MCF 10A (cell line): ENCODE results near the gene PPM1L. TPM values are rescaled to one million over a fixed set of nuclear protein-coding genes. Genes with fewer than 3 reads are reported as not detected.

ENCODE experiments used
- BruUV-seq: library from RNA; stranded (reverse); fragments of 400-500 nt; replicated peaks from 2 replicates; lab custom pipeline; 2021; lab: Mats Ljungman, UMichigan
- CTCF ChIA-PET: fragments of 300-600 bp; sonication (Branson Sonifier 250); formaldehyde crosslinking; extraction: SDS; loops from one replicate; lab custom pipeline; 2021; ENCODE audit warnings: antibody characterized with exemption, inconsistent platforms; lab: Yijun Ruan, JAX
- POLR2A ChIA-PET: fragments of 300-600, 350-650 bp; sonication (Branson Sonifier 250); formaldehyde crosslinking; extraction: SDS; loops from one replicate; lab custom pipeline; 2020; ENCODE audit warnings: antibody characterized with exemption, inconsistent platforms; lab: Yijun Ruan, JAX
- DNase-seq: peaks from one replicate; pipeline ENCODE4 v3.0.0-alpha.2; 2018; ENCODE audit not compliant: unreplicated experiment
- H3K27ac Mint-ChIP-seq: one replicate; pipeline ENCODE4 v1.8.0; 2022; ENCODE audit warnings: mild to moderate bottlenecking, low read depth, mixed read lengths; ENCODE audit not compliant: unreplicated experiment
- H3K27me3 Mint-ChIP-seq: one replicate; pipeline ENCODE4 v1.8.0; 2022; ENCODE audit warnings: mixed read lengths; ENCODE audit not compliant: insufficient read depth, unreplicated experiment
- H3K36me3 Mint-ChIP-seq: one replicate; pipeline ENCODE4 v1.8.0; 2022; ENCODE audit warnings: mild to moderate bottlenecking, moderate library complexity, mixed read lengths; ENCODE audit not compliant: insufficient read depth, unreplicated experiment
- H3K4me1 Mint-ChIP-seq: one replicate; pipeline ENCODE4 v1.8.0; 2022; ENCODE audit warnings: mixed read lengths; ENCODE audit not compliant: insufficient read depth, unreplicated experiment
- H3K4me3 Mint-ChIP-seq: one replicate; pipeline ENCODE4 v1.8.0; 2022; ENCODE audit warnings: mild to moderate bottlenecking, moderate library complexity, mixed read lengths; ENCODE audit not compliant: unreplicated experiment
- H3K9me3 Mint-ChIP-seq: one replicate; pipeline ENCODE4 v1.8.0; 2022; ENCODE audit warnings: mixed read lengths; ENCODE audit not compliant: unreplicated experiment
- intact Hi-C: fragments of 100-400 bp; cut with micrococcal nuclease; formaldehyde crosslinking; loops from 2 replicates; pipeline ENCODE4 v1.14.1; 2022
- total RNA-seq: library from RNA; stranded (reverse); gene quantifications from 2 replicates; pipeline ENCODE4 v1.2.3, GENCODE V29; 2022
- TF ChIP-seq, protein P1 (sequence below): fragments of 200-600 bp; IDR thresholded peaks from one replicate; pipeline ENCODE4 v1.8.0; 2022; ENCODE audit warnings: antibody characterized with exemption, mild to moderate bottlenecking; ENCODE audit not compliant: unreplicated experiment

Gene PPM1L
- total RNA-seq, 1 experiment from 2014 or later, result 2.1 TPM

DNA sequence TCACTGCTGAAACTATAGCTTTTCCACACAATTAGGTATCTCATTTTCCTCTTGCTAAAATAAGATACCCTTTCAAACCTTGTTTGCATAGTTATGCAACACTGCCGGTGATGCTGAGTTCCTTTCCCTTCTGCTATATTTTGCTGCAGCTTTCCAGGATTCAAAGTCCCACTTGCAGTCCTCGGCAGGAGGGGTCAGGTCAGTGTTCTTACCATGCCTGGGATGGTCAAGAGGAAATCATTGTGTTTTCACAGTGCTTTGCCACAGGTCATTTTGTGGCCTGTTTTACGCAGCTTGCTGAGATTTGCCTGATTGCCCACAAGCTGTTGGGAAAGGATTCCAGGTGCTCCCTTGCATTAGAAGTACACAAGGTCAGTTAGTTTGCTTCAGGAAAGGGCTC lies 192.2 kb downstream of the PPM1L start:
- BruUV-seq, result no TSS peak
- DNase-seq, result no peak
- TF ChIP-seq, protein P1, sequence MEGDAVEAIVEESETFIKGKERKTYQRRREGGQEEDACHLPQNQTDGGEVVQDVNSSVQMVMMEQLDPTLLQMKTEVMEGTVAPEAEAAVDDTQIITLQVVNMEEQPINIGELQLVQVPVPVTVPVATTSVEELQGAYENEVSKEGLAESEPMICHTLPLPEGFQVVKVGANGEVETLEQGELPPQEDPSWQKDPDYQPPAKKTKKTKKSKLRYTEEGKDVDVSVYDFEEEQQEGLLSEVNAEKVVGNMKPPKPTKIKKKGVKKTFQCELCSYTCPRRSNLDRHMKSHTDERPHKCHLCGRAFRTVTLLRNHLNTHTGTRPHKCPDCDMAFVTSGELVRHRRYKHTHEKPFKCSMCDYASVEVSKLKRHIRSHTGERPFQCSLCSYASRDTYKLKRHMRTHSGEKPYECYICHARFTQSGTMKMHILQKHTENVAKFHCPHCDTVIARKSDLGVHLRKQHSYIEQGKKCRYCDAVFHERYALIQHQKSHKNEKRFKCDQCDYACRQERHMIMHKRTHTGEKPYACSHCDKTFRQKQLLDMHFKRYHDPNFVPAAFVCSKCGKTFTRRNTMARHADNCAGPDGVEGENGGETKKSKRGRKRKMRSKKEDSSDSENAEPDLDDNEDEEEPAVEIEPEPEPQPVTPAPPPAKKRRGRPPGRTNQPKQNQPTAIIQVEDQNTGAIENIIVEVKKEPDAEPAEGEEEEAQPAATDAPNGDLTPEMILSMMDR, result no peak
- no peaks in the 10 kb centered on the region for H3K4me1 Mint-ChIP-seq
- H3K27me3 Mint-ChIP-seq, result no peaks in the 10 kb centered on the region
- H3K36me3 Mint-ChIP-seq, result no peaks in the 10 kb centered on the region
- no peaks in the 10 kb centered on the region for H3K9me3 Mint-ChIP-seq
- no peak overlapping the region for H3K27ac Mint-ChIP-seq
- CTCF ChIA-PET, result interaction anchor here (0.7 to 4.1 kb wide), 4 partner anchors 14 to 263 kb away, joined by 3 to 24 read pairs (median 4); no protein-coding TSS in a partner anchor
- no peak overlapping the region for H3K4me3 Mint-ChIP-seq
- intact Hi-C loops, result loop anchor here (5.0 kb wide), 1 partner anchor 274 kb away; the partner anchor contains the start of gene NMD3
- POLR2A ChIA-PET, result no interaction called here

DNA sequence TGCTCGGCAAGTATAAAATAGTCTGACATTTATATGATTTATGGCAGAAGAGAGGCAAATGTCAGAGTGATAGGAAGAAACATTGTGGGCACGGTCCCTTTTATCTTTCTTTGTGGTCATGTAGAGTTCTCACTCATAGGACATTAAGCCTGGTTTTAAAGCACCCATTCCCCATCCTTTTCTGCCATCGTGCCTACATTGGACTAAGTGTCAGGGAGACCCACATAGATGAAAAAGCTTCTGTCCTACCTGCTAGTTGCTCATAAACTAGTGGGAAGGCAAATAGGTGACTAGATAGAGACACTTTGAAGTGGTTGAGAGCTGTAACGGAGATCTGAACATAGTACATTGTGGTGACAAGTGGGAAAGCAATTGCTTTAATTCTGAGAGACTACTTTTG lies 193.4 kb downstream of the PPM1L start:
- H3K9me3 Mint-ChIP-seq, result no peaks in the 10 kb centered on the region

DNA sequence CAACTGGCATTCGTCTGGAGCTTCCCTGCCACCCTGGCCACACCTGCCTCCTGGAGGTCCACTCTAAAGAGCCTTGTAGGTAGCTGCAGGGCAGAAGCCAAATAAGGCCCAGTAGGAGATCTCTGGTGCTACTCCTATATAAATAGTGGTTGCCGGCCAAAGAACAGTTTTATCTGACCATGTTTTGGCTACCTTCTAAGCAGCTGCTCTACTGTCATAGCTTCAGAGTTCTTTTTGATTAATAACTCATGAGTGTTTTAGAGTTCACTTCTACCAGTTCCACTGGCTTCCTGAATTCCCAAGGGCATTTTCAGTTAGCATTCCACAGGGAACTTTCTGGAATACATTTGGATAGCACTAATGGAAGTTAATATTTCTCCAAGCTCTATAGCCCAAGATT lies 194.5 kb downstream of the PPM1L start:
- no peaks in the 10 kb centered on the region for H3K36me3 Mint-ChIP-seq
- H3K27ac Mint-ChIP-seq, result no peak overlapping the region
- no peaks in the 10 kb centered on the region for H3K4me1 Mint-ChIP-seq
- no peak for DNase-seq
- no TSS peak for BruUV-seq
- no peak overlapping the region for H3K4me3 Mint-ChIP-seq
- CTCF ChIA-PET, result interaction anchor here (0.7 to 4.1 kb wide), 4 partner anchors 9 to 458 kb away, joined by 3 to 24 read pairs (median 4); no protein-coding TSS in a partner anchor
- no peaks in the 10 kb centered on the region for H3K27me3 Mint-ChIP-seq
- TF ChIP-seq, protein P1, result no peak
- no peaks in the 10 kb centered on the region for H3K9me3 Mint-ChIP-seq
- POLR2A ChIA-PET, result no interaction called here
- intact Hi-C loops, result no loop called here

More for the DNA sequence above, 193.4 kb downstream of the PPM1L start:
- intact Hi-C loops, result loop anchor here (5.0 kb wide), 1 partner anchor 273 kb away; the partner anchor contains the start of gene NMD3
- TF ChIP-seq, protein P1, result no peak
- H3K27me3 Mint-ChIP-seq, result no peaks in the 10 kb centered on the region
- BruUV-seq, result no TSS peak
- ChIA-PET POLR2A (no interaction called here), CTCF (interaction anchor here (0.9 to 4.1 kb wide), 3 partner anchors 192 to 372 kb away, joined by 3 to 24 read pairs (median 3); no protein-coding TSS in a partner anchor)
- H3K4me1 Mint-ChIP-seq, result no peaks in the 10 kb centered on the region
- H3K4me3 Mint-ChIP-seq, result no peak overlapping the region
- no peaks in the 10 kb centered on the region for H3K36me3 Mint-ChIP-seq
- no peak for DNase-seq
- H3K27ac Mint-ChIP-seq, result no peak overlapping the region

DNA sequence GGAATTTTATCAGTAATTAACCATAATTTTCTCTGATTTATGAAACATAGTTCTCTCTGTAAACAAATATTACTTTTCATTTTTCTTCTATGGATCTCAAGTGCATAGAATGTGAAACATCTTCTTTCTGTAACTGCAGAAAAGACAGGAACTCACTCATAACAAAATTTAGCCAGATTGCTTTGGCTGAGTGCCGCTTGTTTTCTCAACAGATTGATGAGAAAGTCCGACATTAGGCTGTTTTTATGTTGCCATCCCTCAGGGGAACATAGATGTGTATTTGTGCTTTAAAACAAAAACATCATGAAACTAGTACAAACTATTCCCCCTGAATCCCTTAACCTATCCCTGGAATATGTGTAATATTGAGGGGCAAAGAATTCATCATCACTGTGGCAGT lies 194.9 kb downstream of the PPM1L start:
- H3K4me1 Mint-ChIP-seq, result no peaks in the 10 kb centered on the region
- intact Hi-C loops, result no loop called here
- TF ChIP-seq, protein P1, result no peak
- H3K27me3 Mint-ChIP-seq, result no peaks in the 10 kb centered on the region
- no peak for DNase-seq
- H3K4me3 Mint-ChIP-seq, result no peak overlapping the region
- no TSS peak for BruUV-seq
- POLR2A ChIA-PET, result no interaction called here
- no peak overlapping the region for H3K27ac Mint-ChIP-seq
- H3K9me3 Mint-ChIP-seq, result no peaks in the 10 kb centered on the region
- H3K36me3 Mint-ChIP-seq, result no peaks in the 10 kb centered on the region
- CTCF ChIA-PET, result interaction anchor here (0.7 to 4.1 kb wide), 4 partner anchors 9 to 458 kb away, joined by 3 to 24 read pairs (median 4); no protein-coding TSS in a partner anchor
